DOHH2 (cell line): ENCODE results near the gene PCSK9.

Experiments used
- H3F3A ChIP-seq: fragments of 200-600 bp; sonication (generic), shearing (Covaris generic); 2 replicates; pipeline ENCODE4 v1.6.0; 2016; ENCODE audit warnings: antibody characterized with exemption, mild to moderate bottlenecking; ENCODE audit not compliant: control insufficient read depth, insufficient read depth
- H3K27ac ChIP-seq: fragments of 200-600 bp; sonication (generic); 2 replicates; pipeline ENCODE4 v1.5.1; 2014; ENCODE audit warnings: low read depth, mild to moderate bottlenecking, low read length, moderate library complexity
- H3K27me3 ChIP-seq: fragments of 200-600 bp; sonication (generic); 2 replicates; pipeline ENCODE4 v1.6.1; 2014; ENCODE audit warnings: mild to moderate bottlenecking, low read length, mixed read lengths; ENCODE audit not compliant: control insufficient read depth
- H3K36me3 ChIP-seq: fragments of 200-600 bp; sonication (generic); 2 replicates; pipeline ENCODE4 v1.6.1; 2014; ENCODE audit warnings: mild to moderate bottlenecking, low read length, moderate library complexity, mixed read lengths; ENCODE audit not compliant: control insufficient read depth
- H3K4me1 ChIP-seq: fragments of 200-600 bp; sonication (generic); 2 replicates; pipeline ENCODE4 v1.6.1; 2014; ENCODE audit warnings: mild to moderate bottlenecking, low read length, mixed read lengths; ENCODE audit not compliant: control insufficient read depth
- H3K4me2 ChIP-seq: fragments of 200-600 bp; sonication (generic); 2 replicates; pipeline ENCODE4 v1.6.0; 2014; ENCODE audit warnings: mild to moderate bottlenecking, low read length, moderate library complexity
- H3K4me3 ChIP-seq: fragments of 200-600 bp; sonication (generic); 2 replicates; pipeline ENCODE4 v1.5.1; 2014; ENCODE audit warnings: mild to moderate bottlenecking, low read length, mixed read lengths
- H3K79me2 ChIP-seq: fragments of 200-600 bp; sonication (generic); 2 replicates; pipeline ENCODE4 v1.6.1; 2014; ENCODE audit warnings: mild to moderate bottlenecking, low read length, mixed read lengths; ENCODE audit not compliant: control insufficient read depth
- H3K9me2 ChIP-seq: fragments of 200-600 bp; sonication (generic); replicated peaks from 2 replicates; pipeline ENCODE4 v1.6.1; 2014; ENCODE audit warnings: mild to moderate bottlenecking, low read length, mixed read lengths; ENCODE audit not compliant: control insufficient read depth
- H3K9me3 ChIP-seq: fragments of 200-600 bp; sonication (generic); 2 replicates; pipeline ENCODE4 v1.6.1; 2014; ENCODE audit warnings: antibody characterized with exemption, low read length, mixed read lengths; ENCODE audit not compliant: control insufficient read depth, insufficient read depth
- H4K20me1 ChIP-seq: fragments of 200-600 bp; sonication (generic); 2 replicates; pipeline ENCODE4 v1.6.0; 2014; ENCODE audit warnings: low read depth, mild to moderate bottlenecking, antibody characterized with exemption, low read length, moderate library complexity; ENCODE audit not compliant: control insufficient read depth, insufficient read depth
- EZH2phosphoT487 ChIP-seq: fragments of 200-600 bp; sonication (generic); IDR thresholded peaks from 2 replicates; pipeline ENCODE4 v1.6.1; 2017; ENCODE audit warnings: borderline replicate concordance, mild to moderate bottlenecking, antibody characterized with exemption, low read length, moderate library complexity, mixed read lengths
- TF ChIP-seq, protein P1 (sequence below): fragments of 200-600 bp; sonication (generic); IDR thresholded peaks from one replicate; pipeline ENCODE4 v1.5.1; 2014; ENCODE audit warnings: antibody characterized with exemption, mild to moderate bottlenecking, low read depth, low read length; ENCODE audit not compliant: poor library complexity, severe bottlenecking

Gene PCSK9

DNA sequence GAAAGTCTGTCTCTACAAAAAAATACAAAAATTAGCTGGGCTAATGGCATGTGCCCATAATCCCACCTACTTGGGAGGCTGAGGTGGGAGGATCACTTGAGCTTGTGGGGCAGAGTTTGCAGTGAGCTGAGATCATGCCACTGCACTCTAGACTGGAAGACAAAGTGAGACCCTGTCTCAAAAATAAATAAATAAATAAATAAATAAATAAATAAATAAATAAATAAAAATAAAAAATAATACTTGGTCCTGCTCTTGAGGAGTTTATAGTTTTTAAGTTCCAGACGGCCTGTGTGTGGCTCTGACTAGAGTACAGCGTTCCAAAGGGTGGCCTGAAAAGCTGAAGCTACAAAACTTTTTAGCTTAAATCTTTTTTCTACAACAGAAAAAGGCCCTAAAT, 35.1 kb downstream of the PCSK9 start:
- no peak overlapping the region for H3K27ac ChIP-seq
- H3K4me2 ChIP-seq = no peak overlapping the region
- no peaks in the 10 kb centered on the region for H3K79me2 ChIP-seq
- H3K9me3 ChIP-seq = no peaks in the 10 kb centered on the region
- H3K4me3 ChIP-seq = no peak overlapping the region
- no peaks in the 10 kb centered on the region for H4K20me1 ChIP-seq
- TF ChIP-seq EZH2phosphoT487 = no peak
- TF ChIP-seq, protein P1, sequence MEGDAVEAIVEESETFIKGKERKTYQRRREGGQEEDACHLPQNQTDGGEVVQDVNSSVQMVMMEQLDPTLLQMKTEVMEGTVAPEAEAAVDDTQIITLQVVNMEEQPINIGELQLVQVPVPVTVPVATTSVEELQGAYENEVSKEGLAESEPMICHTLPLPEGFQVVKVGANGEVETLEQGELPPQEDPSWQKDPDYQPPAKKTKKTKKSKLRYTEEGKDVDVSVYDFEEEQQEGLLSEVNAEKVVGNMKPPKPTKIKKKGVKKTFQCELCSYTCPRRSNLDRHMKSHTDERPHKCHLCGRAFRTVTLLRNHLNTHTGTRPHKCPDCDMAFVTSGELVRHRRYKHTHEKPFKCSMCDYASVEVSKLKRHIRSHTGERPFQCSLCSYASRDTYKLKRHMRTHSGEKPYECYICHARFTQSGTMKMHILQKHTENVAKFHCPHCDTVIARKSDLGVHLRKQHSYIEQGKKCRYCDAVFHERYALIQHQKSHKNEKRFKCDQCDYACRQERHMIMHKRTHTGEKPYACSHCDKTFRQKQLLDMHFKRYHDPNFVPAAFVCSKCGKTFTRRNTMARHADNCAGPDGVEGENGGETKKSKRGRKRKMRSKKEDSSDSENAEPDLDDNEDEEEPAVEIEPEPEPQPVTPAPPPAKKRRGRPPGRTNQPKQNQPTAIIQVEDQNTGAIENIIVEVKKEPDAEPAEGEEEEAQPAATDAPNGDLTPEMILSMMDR = no peak
- H3K36me3 ChIP-seq = peaks cover 89% of the 10 kb centered on the region
- no peaks in the 10 kb centered on the region for H3K27me3 ChIP-seq
- no peaks in the 10 kb centered on the region for H3K9me2 ChIP-seq
- no peaks in the 10 kb centered on the region for H3K4me1 ChIP-seq
- no peaks in the 10 kb centered on the region for H3F3A ChIP-seq

DNA sequence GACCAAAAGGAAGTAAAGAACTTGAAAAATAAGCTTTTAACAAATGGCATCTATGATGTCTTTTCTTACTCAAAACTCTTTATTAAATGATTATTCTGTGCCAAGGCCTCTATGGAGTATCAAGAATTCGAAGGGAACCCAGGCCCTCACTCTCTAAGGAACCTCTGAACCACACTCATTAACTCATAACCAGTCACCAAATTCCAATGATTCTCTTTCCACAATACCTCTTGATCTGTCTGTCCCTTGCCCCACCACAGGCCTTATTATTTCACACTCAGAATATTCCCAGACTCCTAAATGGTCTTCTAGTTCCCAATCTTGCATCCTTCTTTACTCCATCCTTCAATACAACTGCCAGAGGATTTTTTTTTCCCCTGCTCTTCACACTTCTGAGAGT, 37.0 kb downstream of the PCSK9 start:
- Histone ChIP-seq H3K4me1 (no peaks in the 10 kb centered on the region), H4K20me1 (no peaks in the 10 kb centered on the region), H3K9me3 (no peaks in the 10 kb centered on the region), H3K4me2 (no peak overlapping the region), H3K36me3 (peaks cover 92% of the 10 kb centered on the region), H3K27ac (no peak overlapping the region), H3K27me3 (no peaks in the 10 kb centered on the region), H3K4me3 (no peak overlapping the region), H3F3A (no peaks in the 10 kb centered on the region), H3K9me2 (no peaks in the 10 kb centered on the region), H3K79me2 (no peaks in the 10 kb centered on the region)
- TF ChIP-seq EZH2phosphoT487 = no peak
- TF ChIP-seq, protein P1 = no peak

DNA sequence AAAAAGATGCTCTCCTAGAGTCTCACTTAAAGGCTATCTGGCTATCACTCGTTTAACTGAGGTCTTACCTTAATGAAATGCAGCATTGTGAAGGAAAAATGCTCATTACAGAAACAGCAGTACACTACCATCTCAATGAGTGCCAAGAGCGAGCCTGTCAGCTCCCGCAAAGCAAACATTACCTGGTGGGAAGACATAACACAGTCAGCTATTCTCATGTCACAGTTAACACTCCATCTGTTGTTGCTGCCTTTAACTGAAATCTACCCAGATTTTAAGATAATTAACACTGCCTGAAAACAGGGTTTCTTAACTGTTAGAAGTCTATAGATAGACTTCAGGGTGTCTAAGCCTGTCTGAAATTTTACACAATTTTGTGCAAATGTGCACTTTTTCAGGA, 39.1 kb downstream of the PCSK9 start:
- H3K27me3 ChIP-seq = no peaks in the 10 kb centered on the region
- no peaks in the 10 kb centered on the region for H3K79me2 ChIP-seq
- H3K27ac ChIP-seq = no peak overlapping the region
- no peak for TF ChIP-seq EZH2phosphoT487
- TF ChIP-seq, protein P1 = no peak
- no peaks in the 10 kb centered on the region for H3K4me1 ChIP-seq
- no peaks in the 10 kb centered on the region for H3K9me2 ChIP-seq
- no peaks in the 10 kb centered on the region for H4K20me1 ChIP-seq
- peaks cover 92% of the 10 kb centered on the region for H3K36me3 ChIP-seq
- no peaks in the 10 kb centered on the region for H3K9me3 ChIP-seq
- no peak overlapping the region for H3K4me3 ChIP-seq
- no peaks in the 10 kb centered on the region for H3F3A ChIP-seq
- H3K4me2 ChIP-seq = no peak overlapping the region

DNA sequence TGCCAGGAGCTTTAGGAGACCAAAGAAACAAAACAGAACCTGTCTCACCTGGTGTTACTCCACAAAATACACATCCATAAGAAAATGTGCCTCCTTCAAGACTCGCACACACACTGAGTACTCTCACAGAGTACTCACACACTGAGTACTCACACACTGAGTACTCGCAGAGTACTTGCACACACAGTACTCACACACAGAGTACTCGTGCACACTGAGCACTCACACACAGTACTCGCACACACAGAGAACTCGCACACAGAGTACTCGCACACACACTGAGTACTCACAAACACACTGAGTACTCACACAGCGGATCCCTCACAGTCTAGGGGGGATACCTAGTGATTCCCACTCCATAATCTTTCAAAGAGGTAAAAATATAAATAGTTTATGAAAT, 40.3 kb downstream of the PCSK9 start:
- Histone ChIP-seq H3K4me2 (no peak overlapping the region), H3F3A (no peaks in the 10 kb centered on the region), H3K4me3 (no peak overlapping the region), H4K20me1 (no peaks in the 10 kb centered on the region), H3K79me2 (no peaks in the 10 kb centered on the region), H3K9me2 (no peaks in the 10 kb centered on the region), H3K27ac (no peak overlapping the region), H3K27me3 (no peaks in the 10 kb centered on the region), H3K4me1 (no peaks in the 10 kb centered on the region), H3K9me3 (no peaks in the 10 kb centered on the region), H3K36me3 (peaks cover 94% of the 10 kb centered on the region)
- TF ChIP-seq, protein P1 = no peak
- no peak for TF ChIP-seq EZH2phosphoT487
